Uterus (tissue), 4 donors: ENCODE data around the gene APOBEC2. TPM values are rescaled to one million over a fixed set of nuclear protein-coding genes. Genes with fewer than 3 reads are reported as not detected.

Experiments used
- DNase-seq, 2 donors: peaks; one replicate each; pipeline ENCODE4 v3.0.0-alpha.2; 2019 to 2020
- H3K27ac ChIP-seq, 2 donors: fragments of 200-600 bp; sonication (generic); 1 replicate in 1 of 2; 2 replicates in 1 of 2; pipeline ENCODE4 v1.5.1; 2016 to 2018
- H3K27me3 ChIP-seq, 2 donors: fragments of 200-600 bp; sonication (generic); one replicate each; pipeline ENCODE4 v1.5.1; 2018 to 2019; ENCODE audit warnings: control low read depth in 1 of 2
- H3K36me3 ChIP-seq, 2 donors: fragments of 200-600 bp; sonication (generic); one replicate each; pipeline ENCODE4 v1.5.1; 2019; ENCODE audit warnings: control low read depth in 1 of 2
- H3K4me1 ChIP-seq, 2 donors: fragments of 200-600 bp; sonication (generic); one replicate each; pipeline ENCODE4 v1.5.1; 2018 to 2019; ENCODE audit warnings: control low read depth in 1 of 2
- H3K4me3 ChIP-seq, 2 donors: fragments of 200-600 bp; sonication (generic); 1 replicate in 1 of 2; 2 replicates in 1 of 2; pipeline ENCODE4 v1.5.1; 2018 to 2019; ENCODE audit warnings: mild to moderate bottlenecking in 1 of 2
- H3K9me3 ChIP-seq, 2 donors: fragments of 200-600 bp; sonication (generic); one replicate each; pipeline ENCODE4 v1.5.1; 2019; ENCODE audit warnings: control low read depth in 1 of 2
- POLR2A ChIP-seq, 2 donors: fragments of 450-650 bp; IDR thresholded peaks; one replicate each; pipeline ENCODE4 v1.6.1; 2016; ENCODE audit warnings: antibody characterized with exemption in 2 of 2, mild to moderate bottlenecking in 1 of 2, moderate library complexity in 1 of 2
- intact Hi-C: fragments of 100-400 bp; cut with DNase I; formaldehyde crosslinking; loops from one replicate; pipeline ENCODE4 v1.15.1; 2023; ENCODE audit warnings: low total_unique reads
- total RNA-seq, 4 donors: library from RNA; depleted of rRNA in 3 of 4; stranded (reverse); fragments of >200 nt in 3 of 4; gene quantifications; one replicate each; pipeline versions ENCODE4 v1.1.0 to v1.2.4, GENCODE V29; 2014 to 2023
- TF ChIP-seq, protein P1 (sequence below), 4 experiments: fragments of 200-600 bp in 2 of 4; fragments of 450-650 bp in 2 of 4; sonication (generic) in 2 of 4; IDR thresholded peaks; one replicate each; pipeline ENCODE4 v1.5.1; 2016 to 2019; ENCODE audit warnings: antibody characterized with exemption in 4 of 4, mild to moderate bottlenecking in 2 of 4, moderate library complexity in 1 of 4
- donor health status: DM: yes; HTN: yes; CAD: no.

The APOBEC2 gene
- total RNA-seq, 4 donors from 2014 or later = not detected

DNA sequence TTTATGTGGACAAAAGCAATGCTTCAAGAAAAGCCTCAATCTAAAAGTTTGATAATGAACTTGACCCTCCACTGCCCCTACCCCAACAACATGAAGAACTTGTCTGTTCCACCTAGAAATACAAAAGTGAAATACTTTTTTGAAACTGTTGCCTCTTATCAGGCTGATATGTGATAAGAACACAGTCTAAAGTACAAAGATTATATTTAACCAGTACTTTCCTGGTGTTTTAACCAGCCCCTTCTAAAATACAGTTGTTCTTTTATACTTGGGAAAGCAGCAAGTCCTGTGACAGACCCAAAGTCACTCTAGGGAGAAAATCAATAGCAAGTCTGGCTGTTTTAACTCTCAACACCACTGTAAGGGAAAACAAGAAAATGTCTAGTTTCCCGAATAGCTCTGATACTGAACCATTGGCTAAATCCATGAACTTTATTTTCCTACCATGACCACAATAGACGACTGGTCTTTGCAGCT lies 12.6 kb downstream of the APOBEC2 start:
- H3K36me3 ChIP-seq = no peaks in the 10 kb centered on the region

GRCh38 chr6:41066867-41067304 lies 13.9 kb downstream of the APOBEC2 start:
- intact Hi-C loops = no loop called here
- no peaks in the 10 kb centered on the region for H3K27me3 ChIP-seq
- peak; percentile 70 to 72 for DNase-seq
- H3K36me3 ChIP-seq = no peaks in the 10 kb centered on the region
- H3K4me1 ChIP-seq = peaks cover 0 to 12% of the 10 kb centered on the region in 2 donors
- no peak for TF ChIP-seq POLR2A (IDR thresholded peaks at IDR 0.05)
- TF ChIP-seq, protein P1, sequence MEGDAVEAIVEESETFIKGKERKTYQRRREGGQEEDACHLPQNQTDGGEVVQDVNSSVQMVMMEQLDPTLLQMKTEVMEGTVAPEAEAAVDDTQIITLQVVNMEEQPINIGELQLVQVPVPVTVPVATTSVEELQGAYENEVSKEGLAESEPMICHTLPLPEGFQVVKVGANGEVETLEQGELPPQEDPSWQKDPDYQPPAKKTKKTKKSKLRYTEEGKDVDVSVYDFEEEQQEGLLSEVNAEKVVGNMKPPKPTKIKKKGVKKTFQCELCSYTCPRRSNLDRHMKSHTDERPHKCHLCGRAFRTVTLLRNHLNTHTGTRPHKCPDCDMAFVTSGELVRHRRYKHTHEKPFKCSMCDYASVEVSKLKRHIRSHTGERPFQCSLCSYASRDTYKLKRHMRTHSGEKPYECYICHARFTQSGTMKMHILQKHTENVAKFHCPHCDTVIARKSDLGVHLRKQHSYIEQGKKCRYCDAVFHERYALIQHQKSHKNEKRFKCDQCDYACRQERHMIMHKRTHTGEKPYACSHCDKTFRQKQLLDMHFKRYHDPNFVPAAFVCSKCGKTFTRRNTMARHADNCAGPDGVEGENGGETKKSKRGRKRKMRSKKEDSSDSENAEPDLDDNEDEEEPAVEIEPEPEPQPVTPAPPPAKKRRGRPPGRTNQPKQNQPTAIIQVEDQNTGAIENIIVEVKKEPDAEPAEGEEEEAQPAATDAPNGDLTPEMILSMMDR (IDR thresholded peaks at IDR 0.05) = peak; percentile 69 to 83 (median 74)
- no peak overlapping the region for H3K27ac ChIP-seq
- no peaks in the 10 kb centered on the region for H3K9me3 ChIP-seq
- H3K4me3 ChIP-seq = no peak overlapping the region

More for the DNA sequence above, 12.6 kb downstream of the APOBEC2 start:
- no peak overlapping the region for H3K27ac ChIP-seq
- no peak for TF ChIP-seq POLR2A (IDR thresholded peaks at IDR 0.05)
- TF ChIP-seq, protein P1 (IDR thresholded peaks at IDR 0.05) = no peak
- no peaks in the 10 kb centered on the region for H3K27me3 ChIP-seq
- intact Hi-C loops = no loop called here
- H3K4me1 ChIP-seq = peaks cover 0 to 6% of the 10 kb centered on the region in 2 donors
- H3K9me3 ChIP-seq = no peaks in the 10 kb centered on the region
- no peak for DNase-seq
- H3K4me3 ChIP-seq = no peak overlapping the region

DNA sequence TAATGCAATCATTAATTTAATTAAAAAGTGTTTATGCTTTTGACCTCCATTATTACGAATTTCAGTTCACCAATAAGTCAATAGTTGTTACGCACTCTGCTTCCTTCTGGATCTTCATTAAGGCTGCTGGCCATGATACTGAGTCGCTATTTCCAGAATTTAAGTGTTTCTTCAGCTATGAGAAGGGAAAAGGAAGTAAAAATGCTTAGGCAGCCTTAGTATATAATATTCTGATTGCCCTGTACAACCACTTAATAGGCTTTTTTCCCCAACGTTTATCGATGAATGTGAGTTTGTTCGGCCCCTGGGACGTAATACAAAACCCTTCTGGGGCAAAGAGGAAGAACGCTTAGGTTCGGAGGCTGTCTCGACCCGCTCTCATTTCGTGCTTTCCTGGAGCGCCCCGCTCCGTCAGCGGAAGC lies 18.5 kb downstream of the APOBEC2 start:
- H3K36me3 ChIP-seq = no peaks in the 10 kb centered on the region
- DNase-seq = no peak
- H3K27ac ChIP-seq = peak overlapping the region; percentile 97 to 100
- H3K9me3 ChIP-seq = no peaks in the 10 kb centered on the region
- no peaks in the 10 kb centered on the region for H3K27me3 ChIP-seq
- peak overlapping the region; percentile 68 to 94 for H3K4me3 ChIP-seq
- TF ChIP-seq, protein P1 (IDR thresholded peaks at IDR 0.05) = no peak
- peak in 1 of 2 donors; percentile 54 for TF ChIP-seq POLR2A (IDR thresholded peaks at IDR 0.05)
- intact Hi-C loops = no loop called here
- peaks cover 0 to 12% of the 10 kb centered on the region in 2 donors for H3K4me1 ChIP-seq

DNA sequence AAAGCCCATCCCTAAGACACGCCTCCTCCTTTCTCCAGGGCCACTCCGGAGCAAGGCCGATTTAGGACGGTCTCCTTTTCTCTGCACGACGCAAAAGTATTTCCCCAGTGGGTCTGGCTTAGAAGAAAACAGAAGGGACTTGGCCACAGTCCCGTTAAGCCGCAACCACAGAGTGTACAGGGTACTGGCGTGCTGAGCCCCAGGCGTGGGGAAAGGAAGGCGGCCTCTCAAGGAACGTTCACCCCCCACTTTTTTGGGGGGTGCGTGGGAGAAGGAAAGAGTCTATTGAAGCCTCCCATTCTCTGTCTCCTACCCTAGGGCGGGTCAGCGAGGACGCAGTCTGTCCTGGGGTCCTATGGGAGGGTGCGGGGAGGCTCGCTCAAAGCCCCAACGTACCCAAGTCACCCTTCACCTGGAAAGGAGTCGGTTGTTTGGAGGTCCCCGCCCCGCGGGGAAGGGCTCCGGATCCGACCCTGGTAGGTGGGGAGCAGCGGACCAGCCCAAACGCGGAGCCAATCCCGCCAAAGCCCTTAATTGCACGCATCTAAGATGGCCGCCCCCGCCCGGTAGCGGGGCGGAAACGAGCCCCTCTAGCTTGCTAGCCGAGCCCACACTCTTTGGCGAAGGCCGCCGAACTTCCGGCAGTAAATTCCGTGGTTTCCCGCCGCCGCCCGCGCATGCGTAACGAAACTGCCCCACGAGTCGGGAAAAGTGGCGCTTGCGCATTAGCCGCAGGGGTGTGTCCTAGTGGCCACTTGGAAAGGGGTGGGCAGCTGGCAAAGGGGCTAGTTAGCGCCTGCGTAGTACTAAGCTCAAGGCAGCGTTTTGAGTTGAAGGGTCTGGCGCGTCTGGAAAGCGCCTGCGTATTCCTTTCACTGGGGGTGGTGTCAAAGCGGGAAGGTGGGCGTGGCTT lies 19.2 kb downstream of the APOBEC2 start, which contains the start of gene OARD1:
TSS of gene OARD1 (minus strand) at position 434 of the 913 bp plus-strand sequence. CDS start 722 bp downstream, outside the sequence.
- H3K27me3 ChIP-seq = no peaks in the 10 kb centered on the region

More for the DNA sequence above, 19.2 kb downstream of the APOBEC2 start, which contains the start of gene OARD1:
- H3K4me1 ChIP-seq = peaks cover 0 to 12% of the 10 kb centered on the region in 2 donors
- H3K27ac ChIP-seq = peak within 1 kb of the TSS; percentile 97 to 100
- peak within 1 kb of the TSS; percentile 68 to 94 for H3K4me3 ChIP-seq
- H3K36me3 ChIP-seq = no peaks in the 10 kb centered on the region
- H3K9me3 ChIP-seq = no peaks in the 10 kb centered on the region
- intact Hi-C loops = no loop called here
- DNase-seq = peak; percentile 100
- peak in 1 of 2 donors; percentile 82 for TF ChIP-seq POLR2A (IDR thresholded peaks at IDR 0.05)
- TF ChIP-seq, protein P1 (IDR thresholded peaks at IDR 0.05) = peak in 2 of 4 experiments; percentile 2 to 36
